ENCODE data around the gene APRT. TPM values are rescaled to one million over a fixed set of nuclear protein-coding genes. Genes with fewer than 3 reads are reported as not detected.

APRT gene
- total RNA-seq, 4 donors from 2014 or later, result 186 to 314 (median 250) TPM

DNA sequence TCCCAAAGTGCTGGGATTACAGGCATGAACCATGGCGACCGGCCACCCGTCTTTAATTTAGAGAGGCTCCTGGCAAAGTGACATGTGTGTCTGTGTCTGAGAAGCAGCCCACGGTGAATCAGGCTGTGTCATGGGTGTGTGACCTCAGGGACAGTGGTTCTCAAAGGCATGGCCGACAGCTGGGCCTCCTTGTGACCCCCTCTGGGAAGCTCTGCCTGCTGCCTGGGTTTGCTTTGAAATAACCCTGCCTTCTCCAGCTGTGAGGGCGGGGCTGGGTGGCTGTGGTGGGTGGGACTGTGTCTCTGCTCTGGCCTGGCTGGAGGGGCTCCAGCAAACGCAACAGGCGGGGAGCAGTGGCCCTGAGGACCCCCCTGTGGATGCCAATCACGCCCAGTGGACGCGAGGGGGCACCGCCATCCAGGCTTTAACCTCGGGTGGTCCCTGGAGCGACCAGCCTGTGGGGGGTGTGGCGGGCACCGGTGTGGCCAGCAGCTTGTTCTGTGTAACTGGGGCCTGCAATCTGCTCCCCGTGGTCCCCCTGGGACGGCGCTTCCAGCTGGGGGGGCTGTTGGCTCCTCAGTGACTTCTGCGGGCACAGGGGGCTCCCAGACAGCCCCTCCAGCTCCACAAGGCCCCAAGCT lies 8.8 kb upstream of the APRT start:
- Histone ChIP-seq H3K27me3 (no peaks in the 10 kb centered on the region), H3K36me3 (peaks cover 6 to 45% (median 11%) of the 10 kb centered on the region in 3 donors), H3K9me3 (no peaks in the 10 kb centered on the region), H3K4me1 (peaks cover 6 to 23% (median 7%) of the 10 kb centered on the region in 3 donors), H3K4me3 (no peak overlapping the region), H3K27ac (no peak overlapping the region)
- intact Hi-C loops (cut with DNase I), result no loop called here
- TF ChIP-seq, protein P1, sequence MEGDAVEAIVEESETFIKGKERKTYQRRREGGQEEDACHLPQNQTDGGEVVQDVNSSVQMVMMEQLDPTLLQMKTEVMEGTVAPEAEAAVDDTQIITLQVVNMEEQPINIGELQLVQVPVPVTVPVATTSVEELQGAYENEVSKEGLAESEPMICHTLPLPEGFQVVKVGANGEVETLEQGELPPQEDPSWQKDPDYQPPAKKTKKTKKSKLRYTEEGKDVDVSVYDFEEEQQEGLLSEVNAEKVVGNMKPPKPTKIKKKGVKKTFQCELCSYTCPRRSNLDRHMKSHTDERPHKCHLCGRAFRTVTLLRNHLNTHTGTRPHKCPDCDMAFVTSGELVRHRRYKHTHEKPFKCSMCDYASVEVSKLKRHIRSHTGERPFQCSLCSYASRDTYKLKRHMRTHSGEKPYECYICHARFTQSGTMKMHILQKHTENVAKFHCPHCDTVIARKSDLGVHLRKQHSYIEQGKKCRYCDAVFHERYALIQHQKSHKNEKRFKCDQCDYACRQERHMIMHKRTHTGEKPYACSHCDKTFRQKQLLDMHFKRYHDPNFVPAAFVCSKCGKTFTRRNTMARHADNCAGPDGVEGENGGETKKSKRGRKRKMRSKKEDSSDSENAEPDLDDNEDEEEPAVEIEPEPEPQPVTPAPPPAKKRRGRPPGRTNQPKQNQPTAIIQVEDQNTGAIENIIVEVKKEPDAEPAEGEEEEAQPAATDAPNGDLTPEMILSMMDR (IDR thresholded peaks at IDR 0.05), result no peak
- no peak for TF ChIP-seq POLR2A (IDR thresholded peaks at IDR 0.05)
- whole genome bisulfite sequencing, 2 donors, result 88 to 95% methylated on average over 8 to 13 of the region's 20 CpGs
- DNase-seq, result no peak

DNA sequence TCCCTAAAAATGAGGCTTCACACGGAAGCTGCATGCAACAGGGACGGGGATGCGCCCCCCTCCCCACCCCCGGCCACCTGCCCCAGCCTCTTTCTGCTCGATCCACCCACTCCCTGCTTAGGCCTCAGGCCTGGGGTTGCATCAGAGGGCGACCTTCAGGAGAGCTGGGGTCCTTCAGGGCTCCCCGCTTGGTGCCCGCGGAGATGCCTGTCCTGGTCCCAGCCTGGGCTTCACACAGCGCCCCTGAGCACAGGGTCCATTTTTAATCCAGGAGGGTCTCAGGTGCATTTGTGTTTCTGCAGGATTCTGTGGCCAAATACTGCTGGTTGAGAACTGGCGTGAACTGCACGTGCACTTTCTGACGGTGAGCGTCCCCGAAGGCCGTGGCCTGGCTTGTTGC lies 7.4 kb upstream of the APRT start:
- Histone ChIP-seq H3K4me1 (peaks cover 6 to 21% (median 6%) of the 10 kb centered on the region in 3 donors), H3K27me3 (no peaks in the 10 kb centered on the region), H3K27ac (no peak overlapping the region), H3K36me3 (peaks cover 6 to 39% (median 11%) of the 10 kb centered on the region in 3 donors), H3K4me3 (no peak overlapping the region), H3K9me3 (no peaks in the 10 kb centered on the region)
- no peak for TF ChIP-seq POLR2A (IDR thresholded peaks at IDR 0.05)
- TF ChIP-seq, protein P1 (IDR thresholded peaks at IDR 0.05), result no peak
- no peak for DNase-seq
- intact Hi-C loops (cut with DNase I), result loop anchor here (10.0 kb wide), 1 partner anchor 346 kb away; no protein-coding TSS in a partner anchor
- WGBS, 2 donors, result 81 to 97% methylated on average over 6 to 9 of the region's 16 CpGs

DNA sequence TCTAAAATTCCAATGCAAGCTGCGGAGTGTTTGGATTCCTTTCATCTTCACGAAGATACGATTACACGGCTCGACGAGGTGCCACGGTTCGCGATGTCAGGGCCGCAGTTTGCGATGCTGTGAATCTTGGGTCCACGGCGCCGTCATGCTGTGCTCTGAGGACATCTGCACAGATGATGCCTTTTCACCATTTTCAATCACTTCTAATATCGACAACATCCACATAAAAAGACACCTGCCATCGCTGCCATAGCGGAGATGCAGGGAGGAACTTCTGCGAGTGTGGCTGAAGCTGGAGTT lies 6.8 kb upstream of the APRT start:
- Histone ChIP-seq H3K36me3 (peaks cover 6 to 33% (median 11%) of the 10 kb centered on the region in 3 donors), H3K27ac (no peak overlapping the region), H3K27me3 (no peaks in the 10 kb centered on the region), H3K4me1 (peaks cover 6 to 22% (median 6%) of the 10 kb centered on the region in 3 donors), H3K9me3 (no peaks in the 10 kb centered on the region), H3K4me3 (no peak overlapping the region)
- whole genome bisulfite sequencing, 2 donors, result 78 to 84% methylated on average over 15 to 18 of the region's 18 CpGs
- no peak for DNase-seq
- intact Hi-C loops (cut with DNase I), result loop anchor here (10.0 kb wide), 1 partner anchor 346 kb away; no protein-coding TSS in a partner anchor
- TF ChIP-seq POLR2A (IDR thresholded peaks at IDR 0.05), result no peak
- TF ChIP-seq, protein P1 (IDR thresholded peaks at IDR 0.05), result no peak

- no peak overlapping the region for H3K4me3 ChIP-seq
- H3K36me3 ChIP-seq, result peaks cover 6 to 29% (median 11%) of the 10 kb centered on the region in 3 donors
- H3K9me3 ChIP-seq, result no peaks in the 10 kb centered on the region
- 49% methylated on average over 4 of the region's 40 CpGs; no CpG with 5 or more reads in 1 of the 2 donors for WGBS, 2 donors
- intact Hi-C loops (cut with DNase I), result loop anchor here (10.0 kb wide), 1 partner anchor 347 kb away; no protein-coding TSS in a partner anchor
- TF ChIP-seq, protein P1 (IDR thresholded peaks at IDR 0.05), result no peak
- TF ChIP-seq POLR2A (IDR thresholded peaks at IDR 0.05), result no peak
- H3K4me1 ChIP-seq, result peaks cover 9 to 27% (median 10%) of the 10 kb centered on the region in 3 donors
- DNase-seq, result no peak
- no peak overlapping the region for H3K27ac ChIP-seq
- no peaks in the 10 kb centered on the region for H3K27me3 ChIP-seq
These were observed 6.3 kb upstream of the APRT start for GRCh38 chr16:88817785-88818574.
